GM18873 (cell line): ENCODE data around the gene MARCHF2.
"Not testable (repeated sequence)": the region's sequence is repeated elsewhere in the genome, so short reads cannot be mapped to it uniquely, and the experiment has no call there.

ENCODE experiments used
- ATAC-seq: cut with Tn5 transposase; IDR thresholded peaks from one replicate; pipeline ENCODE4 v1.9.1; 2021; ENCODE audit warnings: mild to moderate bottlenecking, moderate library complexity, moderate number of reproducible peaks; ENCODE audit not compliant: unreplicated experiment, low FRiP score

The MARCHF2 gene, protein sequence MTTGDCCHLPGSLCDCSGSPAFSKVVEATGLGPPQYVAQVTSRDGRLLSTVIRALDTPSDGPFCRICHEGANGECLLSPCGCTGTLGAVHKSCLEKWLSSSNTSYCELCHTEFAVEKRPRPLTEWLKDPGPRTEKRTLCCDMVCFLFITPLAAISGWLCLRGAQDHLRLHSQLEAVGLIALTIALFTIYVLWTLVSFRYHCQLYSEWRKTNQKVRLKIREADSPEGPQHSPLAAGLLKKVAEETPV

DNA sequence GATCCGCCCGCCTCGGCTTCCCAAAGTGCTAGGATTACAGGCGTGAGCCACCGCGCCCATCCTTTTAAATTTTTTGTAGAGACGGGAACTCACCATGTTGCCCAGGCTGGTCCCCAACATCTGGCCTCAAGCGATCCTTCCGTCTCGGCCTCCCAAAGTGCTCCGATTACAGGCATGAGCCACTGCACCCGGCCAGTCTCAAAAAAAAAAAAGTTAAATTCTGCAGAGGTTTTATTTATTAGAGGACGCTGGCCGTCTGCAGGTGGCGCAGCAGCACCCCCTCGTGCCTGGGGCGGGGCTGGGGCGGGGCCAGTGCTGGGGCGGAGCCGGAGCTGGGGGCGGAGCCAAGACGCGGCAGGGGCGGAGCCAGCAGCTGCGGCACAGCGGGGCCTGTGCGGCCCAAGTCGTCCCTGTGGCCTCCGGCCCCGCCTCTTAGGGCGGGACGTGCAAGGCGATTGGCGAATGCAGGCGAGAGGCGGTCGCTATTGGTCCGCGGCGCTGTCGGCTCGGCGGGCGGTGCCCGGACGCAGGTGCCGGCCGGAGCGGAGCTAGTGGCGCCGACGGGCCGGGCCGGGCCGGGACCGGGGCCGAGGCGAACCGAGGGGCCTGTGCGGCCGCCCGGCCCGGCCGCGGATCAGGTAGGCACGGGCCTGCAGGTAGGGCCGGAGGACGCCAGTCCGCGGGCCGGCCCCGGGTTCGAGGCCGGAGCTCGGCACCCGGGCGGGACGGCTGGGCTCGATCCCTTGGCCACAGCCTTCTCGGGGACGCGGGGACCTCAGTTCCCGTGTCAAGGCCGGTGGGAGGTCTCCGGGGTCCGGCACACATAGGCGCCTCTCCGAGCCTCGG, at the start of gene MARCHF2:
MARCHF2 (plus strand) TSS at position 523 of the 846 bp plus-strand sequence. CDS start 8,536 bp downstream, outside the sequence.
- ATAC-seq = peak; percentile 95

- no peak for ATAC-seq
Observed at GRCh38 chr19:8363803-8364771, 49.0 kb upstream of the MARCHF2 start, which contains the start of gene ANGPTL4. ANGPTL4 (plus strand) TSS chr19:8364155; CDS start chr19:8364322, 167 bp downstream.

GRCh38 chr19:8366121-8366581, 47.0 kb upstream of the MARCHF2 start:
- ATAC-seq = no peak

GRCh38 chr19:8366961-8367326, 46.2 kb upstream of the MARCHF2 start:
- no peak for ATAC-seq

DNA sequence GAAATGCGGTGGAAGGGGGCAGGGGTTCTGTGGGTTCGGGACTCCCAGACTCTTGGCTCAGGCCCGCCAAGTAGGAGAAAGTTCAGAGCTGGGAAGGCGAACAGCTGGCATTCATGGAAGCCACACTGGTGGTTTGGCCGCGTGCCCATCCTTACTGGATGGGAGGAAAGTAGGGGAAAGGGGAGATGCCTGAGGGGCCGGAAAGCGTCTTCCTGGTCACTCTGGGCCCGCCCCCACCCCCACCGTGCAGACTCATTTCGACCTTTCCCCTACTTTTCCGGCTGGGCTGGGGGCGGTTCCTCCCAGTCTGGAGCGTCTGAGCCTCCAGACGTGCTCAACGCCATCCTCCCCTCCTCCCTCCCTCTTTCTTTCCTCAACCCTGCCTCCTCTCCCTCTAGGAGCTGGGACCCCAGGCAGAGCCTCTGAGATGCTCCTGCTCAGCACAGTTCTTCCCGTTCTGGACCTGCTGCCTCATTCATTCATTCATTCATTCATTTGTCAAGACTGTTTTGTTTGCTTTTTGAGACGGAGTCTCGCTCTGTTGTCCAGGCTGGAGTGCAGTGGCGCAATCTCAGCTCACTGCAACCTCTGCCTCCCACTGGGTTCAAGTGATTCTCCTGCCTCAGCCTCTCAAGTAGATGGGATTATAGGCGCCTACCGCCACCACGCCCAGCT, 45.6 kb upstream of the MARCHF2 start:
- ATAC-seq = no peak

- ATAC-seq = no peak
Observed at GRCh38 chr19:8370176-8371010, 42.7 kb upstream of the MARCHF2 start.

- ATAC-seq = no peak
Observed at GRCh38 chr19:8371011-8371804, 41.9 kb upstream of the MARCHF2 start.

DNA sequence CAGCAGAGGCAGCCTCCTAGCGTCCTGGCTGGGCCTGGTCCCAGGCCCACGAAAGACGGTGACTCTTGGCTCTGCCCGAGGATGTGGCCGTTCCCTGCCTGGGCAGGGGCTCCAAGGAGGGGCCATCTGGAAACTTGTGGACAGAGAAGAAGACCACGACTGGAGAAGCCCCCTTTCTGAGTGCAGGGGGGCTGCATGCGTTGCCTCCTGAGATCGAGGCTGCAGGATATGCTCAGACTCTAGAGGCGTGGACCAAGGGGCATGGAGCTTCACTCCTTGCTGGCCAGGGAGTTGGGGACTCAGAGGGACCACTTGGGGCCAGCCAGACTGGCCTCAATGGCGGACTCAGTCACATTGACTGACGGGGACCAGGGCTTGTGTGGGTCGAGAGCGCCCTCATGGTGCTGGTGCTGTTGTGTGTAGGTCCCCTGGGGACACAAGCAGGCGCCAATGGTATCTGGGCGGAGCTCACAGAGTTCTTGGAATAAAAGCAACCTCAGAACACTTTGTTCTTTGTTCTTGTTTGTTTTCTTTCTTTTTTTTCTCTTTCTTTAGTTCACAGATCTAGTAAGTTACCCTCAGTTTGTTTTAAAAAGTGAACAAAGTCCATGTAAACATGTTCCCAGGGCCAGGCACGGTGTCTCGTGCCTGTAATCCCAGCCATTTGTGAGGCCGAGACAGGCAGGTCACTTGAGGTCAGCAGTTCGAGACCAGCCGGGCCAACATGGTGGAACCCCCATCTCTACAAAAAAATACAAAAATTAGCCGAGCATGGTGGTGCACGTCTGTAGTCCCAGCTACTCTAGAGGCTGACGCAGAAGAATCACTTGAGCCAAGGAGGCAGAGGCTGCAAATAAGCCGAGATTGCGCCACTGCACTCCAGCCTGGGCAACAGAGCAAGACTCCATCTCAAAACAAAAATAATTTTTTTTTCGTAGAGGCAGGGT, 39.0 kb upstream of the MARCHF2 start:
- no peak for ATAC-seq

GRCh38 chr19:8375766-8376165, 37.3 kb upstream of the MARCHF2 start:
- ATAC-seq = not testable (repeated sequence)

DNA sequence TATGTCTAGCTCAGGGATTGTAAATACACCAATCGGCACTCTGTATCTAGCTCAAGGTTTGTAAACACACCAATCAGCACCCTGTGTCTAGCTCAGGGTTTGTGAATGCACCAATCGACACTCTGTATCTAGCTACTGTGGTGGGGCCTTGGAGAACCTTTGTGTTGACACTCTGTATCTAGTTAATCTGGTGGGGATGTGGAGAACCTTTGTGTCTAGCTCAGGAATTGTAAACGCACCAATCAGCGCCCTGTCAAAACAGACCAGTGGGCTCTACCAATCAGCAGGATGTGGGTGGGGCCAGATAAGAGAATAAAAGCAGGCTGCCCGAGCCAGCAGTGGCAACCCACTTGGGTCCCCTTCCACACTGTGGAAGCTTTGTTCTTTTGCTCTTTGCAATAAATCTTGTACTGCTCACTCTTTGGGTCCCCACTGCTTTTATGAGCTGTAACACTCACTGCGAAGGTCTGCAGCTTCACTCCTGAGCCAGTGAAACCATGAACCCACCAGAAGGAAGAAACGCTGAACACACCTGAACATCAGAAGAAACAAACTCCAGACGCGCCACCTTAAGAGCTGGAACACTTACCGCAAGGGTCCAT, 36.6 kb upstream of the MARCHF2 start:
- not testable (repeated sequence) for ATAC-seq

DNA sequence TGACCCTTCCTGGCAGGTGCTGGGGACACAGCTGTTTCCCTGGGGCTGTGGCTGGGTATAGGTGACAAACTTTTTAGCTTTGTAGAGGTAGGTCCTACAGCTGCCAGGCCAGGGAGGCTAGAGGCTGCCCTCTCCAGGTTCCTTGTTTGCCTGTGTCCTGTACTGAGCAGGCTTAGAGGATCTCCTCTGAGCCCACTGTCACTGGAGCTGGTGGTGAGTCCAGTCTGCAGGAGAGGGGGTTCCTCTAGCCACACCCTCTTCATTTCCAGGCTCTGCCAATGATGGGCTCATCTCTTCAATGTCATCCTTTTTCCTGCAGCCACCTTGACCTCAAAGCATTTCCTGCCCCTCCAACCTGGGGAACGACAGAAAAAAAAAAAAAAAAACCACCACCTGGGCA, 35.5 kb upstream of the MARCHF2 start:
- no peak for ATAC-seq

GRCh38 chr19:8379156-8379891, 33.8 kb upstream of the MARCHF2 start:
- ATAC-seq = not testable (repeated sequence)

DNA sequence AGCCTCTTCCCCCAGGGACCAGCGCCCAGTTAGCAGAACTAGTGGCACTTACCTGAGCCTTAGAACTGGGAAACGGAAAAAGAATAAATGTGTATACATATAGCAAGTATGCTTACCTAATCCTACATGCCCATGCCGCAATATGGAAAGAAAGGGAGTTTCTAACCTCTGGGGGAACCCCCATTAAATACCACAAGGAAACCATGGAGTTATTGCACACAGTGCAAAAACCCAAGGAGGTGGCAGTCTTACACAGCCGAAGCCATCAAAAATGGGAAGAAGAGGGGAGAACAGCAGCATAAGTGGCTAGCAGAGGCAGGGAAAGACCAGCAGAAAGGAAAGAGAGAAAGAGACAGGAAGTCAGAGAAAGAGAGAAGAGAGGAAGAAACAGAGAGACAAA, 28.5 kb upstream of the MARCHF2 start:
- not testable (repeated sequence) for ATAC-seq

GRCh38 chr19:8385103-8385502, 28.0 kb upstream of the MARCHF2 start:
- ATAC-seq = not testable (repeated sequence)

DNA sequence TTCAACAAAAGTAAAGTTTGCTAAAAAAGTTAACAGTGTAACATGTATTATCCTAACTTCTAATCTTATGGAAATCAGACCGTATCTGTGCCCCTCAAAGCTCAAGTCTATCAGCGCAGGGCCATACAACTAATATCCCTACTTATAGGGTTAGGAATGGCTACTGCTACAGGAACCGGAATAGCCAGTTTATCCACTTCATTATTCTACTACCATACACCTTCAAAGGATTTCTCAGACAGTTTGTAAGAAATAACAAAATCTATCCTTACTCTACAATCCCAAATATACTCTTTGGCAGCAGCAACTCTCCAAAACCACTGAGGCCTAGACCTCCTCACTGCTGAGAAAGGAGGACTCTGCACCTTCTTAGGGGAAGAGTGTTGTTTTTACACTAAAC, 27.5 kb upstream of the MARCHF2 start:
- ATAC-seq = not testable (repeated sequence)

DNA sequence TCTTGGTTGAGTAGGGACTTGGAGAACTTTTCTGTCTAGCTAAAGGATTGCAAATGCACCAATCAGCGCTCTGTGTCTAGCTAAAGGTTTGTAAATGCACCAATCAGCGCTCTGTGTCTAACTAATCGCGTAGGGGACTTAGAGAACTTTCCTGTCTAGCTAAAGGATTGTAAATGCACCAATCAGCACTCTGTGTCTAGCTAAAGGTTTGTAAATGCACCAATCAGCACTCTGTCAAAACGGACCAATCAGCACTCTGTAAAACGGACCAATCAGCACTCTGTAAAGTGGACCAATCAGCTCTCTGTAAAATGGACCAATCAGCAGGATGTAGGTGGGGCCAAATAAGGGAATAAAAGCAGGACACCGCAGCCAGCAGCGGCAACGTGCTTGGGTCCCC, 26.7 kb upstream of the MARCHF2 start:
- ATAC-seq = not testable (repeated sequence)
